ENCODE results near the gene MEGF11.

GRCh38 chr15:66154581-66154980 is 99.0 kb downstream of the MEGF11 start:
- TF ChIP-seq CTCF (IDR thresholded peaks at IDR 0.05; ENCODE audit: insufficient read depth, low read length, poor library complexity, severe bottlenecking) = no peak
- TF ChIP-seq EZH2phosphoT487 (conservative IDR thresholded peaks at IDR 0.05; ENCODE audit: low read length) = no peak
